ENCODE measurements around the gene EXT2. TPM values are rescaled to one million over a fixed set of nuclear protein-coding genes. Genes with fewer than 3 reads are reported as not detected.

The EXT2 gene
- total RNA-seq, 4 donors from 2014 or later, result 20.4 to 24.8 (median 23.1) TPM

DNA sequence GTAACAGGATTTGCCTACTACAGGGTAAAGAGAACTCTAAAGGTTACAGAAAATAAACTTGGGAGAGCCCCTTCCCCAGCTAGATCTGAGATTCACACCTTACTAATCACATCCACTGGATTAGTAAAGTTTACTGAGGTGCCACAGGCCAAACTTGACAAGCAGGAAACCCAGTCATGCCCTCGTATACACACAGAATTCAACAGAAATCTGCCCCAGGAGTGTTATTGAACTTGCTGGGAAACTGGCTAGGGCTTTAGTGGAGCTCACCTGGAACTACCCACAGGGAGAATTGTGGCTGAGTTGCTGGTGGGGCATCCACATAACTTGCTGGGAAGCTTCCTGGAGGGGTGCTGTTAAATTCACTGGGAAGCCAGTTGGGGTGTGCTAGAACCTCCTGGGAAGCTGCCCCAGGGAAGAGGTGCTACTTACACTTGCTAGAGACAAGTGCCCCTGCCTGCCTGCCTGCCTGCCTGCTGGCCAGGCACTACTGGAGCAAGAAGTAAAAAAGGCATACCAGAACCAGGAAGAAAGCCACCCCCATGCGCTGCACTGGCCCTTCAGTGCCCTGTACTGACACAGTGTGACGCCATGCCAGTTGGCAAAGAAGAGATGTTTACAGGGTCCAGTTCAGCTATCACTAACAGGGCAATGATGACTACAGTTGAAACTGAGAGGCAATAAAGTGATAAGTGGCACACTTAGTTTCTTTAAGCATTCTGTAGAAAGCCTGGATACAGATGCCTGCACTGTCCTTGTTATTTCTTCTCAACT lies 108.0 kb downstream of the EXT2 start:
- no peaks in the 10 kb centered on the region for H3K9me3 ChIP-seq
- H3K4me1 ChIP-seq, result peaks cover 25 to 36% of the 10 kb centered on the region in 2 donors
- H3K27ac ChIP-seq, result peak overlapping the region; percentile 42 to 71 (median 62)
- peaks cover 0 to 12% of the 10 kb centered on the region in 2 donors for H3K36me3 ChIP-seq
- TF ChIP-seq, protein P1, sequence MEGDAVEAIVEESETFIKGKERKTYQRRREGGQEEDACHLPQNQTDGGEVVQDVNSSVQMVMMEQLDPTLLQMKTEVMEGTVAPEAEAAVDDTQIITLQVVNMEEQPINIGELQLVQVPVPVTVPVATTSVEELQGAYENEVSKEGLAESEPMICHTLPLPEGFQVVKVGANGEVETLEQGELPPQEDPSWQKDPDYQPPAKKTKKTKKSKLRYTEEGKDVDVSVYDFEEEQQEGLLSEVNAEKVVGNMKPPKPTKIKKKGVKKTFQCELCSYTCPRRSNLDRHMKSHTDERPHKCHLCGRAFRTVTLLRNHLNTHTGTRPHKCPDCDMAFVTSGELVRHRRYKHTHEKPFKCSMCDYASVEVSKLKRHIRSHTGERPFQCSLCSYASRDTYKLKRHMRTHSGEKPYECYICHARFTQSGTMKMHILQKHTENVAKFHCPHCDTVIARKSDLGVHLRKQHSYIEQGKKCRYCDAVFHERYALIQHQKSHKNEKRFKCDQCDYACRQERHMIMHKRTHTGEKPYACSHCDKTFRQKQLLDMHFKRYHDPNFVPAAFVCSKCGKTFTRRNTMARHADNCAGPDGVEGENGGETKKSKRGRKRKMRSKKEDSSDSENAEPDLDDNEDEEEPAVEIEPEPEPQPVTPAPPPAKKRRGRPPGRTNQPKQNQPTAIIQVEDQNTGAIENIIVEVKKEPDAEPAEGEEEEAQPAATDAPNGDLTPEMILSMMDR (IDR thresholded peaks at IDR 0.05 in 4 of 5, conservative IDR thresholded peaks at IDR 0.05 in 1 of 5), result no peak
- TF ChIP-seq POLR2A (IDR thresholded peaks at IDR 0.05), result peak in 1 of 2 donors; percentile 42
- H3K4me3 ChIP-seq, result no peak overlapping the region
- in situ Hi-C loops (cut with MboI; ENCODE audit: low sequenced_read_pairs in 4 of 4), result no loop called here
- intact Hi-C loops (cut with DNase I; ENCODE audit: low total_unique reads), result loop anchor here (2.0 to 5.0 kb wide), 2 partner anchors 36 to 39 kb away; no protein-coding TSS in a partner anchor
- H3K27me3 ChIP-seq, result no peaks in the 10 kb centered on the region
- ATAC-seq (peak; percentile 95 to 96), DNase-seq (peak; percentile 67 to 78)

DNA sequence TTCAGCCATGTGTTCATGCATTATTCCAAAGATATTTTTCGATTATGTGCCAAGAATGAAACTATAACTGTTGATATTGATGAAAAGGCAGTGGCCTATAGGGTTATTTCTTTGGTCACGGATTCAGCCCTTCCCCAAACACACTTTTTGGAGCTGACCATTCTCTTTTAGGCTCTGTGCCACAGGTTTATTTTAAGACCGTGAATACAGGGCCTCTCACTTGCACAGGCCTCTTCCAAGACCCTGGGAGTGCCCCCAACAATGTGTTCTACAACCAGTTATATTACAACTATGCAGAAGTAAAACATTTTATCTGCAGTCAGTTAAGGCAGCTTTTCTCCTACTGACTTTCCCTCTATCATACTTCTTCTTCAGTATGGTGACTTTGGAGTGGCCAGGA lies 109.9 kb downstream of the EXT2 start:
- Histone ChIP-seq H3K27me3 (no peaks in the 10 kb centered on the region), H3K36me3 (peaks cover 0 to 9% of the 10 kb centered on the region in 2 donors), H3K4me1 (peaks cover 25 to 36% of the 10 kb centered on the region in 2 donors), H3K4me3 (no peak overlapping the region), H3K27ac (peak overlapping the region in 2 of 4 donors; percentile 5 to 66), H3K9me3 (no peaks in the 10 kb centered on the region)
- DNase-seq, result no peak
- no peak for ATAC-seq
- in situ Hi-C loops (cut with MboI; ENCODE audit: low sequenced_read_pairs in 4 of 4), result no loop called here
- intact Hi-C loops (cut with DNase I; ENCODE audit: low total_unique reads), result no loop called here
- TF ChIP-seq, protein P1 (IDR thresholded peaks at IDR 0.05 in 4 of 5, conservative IDR thresholded peaks at IDR 0.05 in 1 of 5), result no peak
- no peak for TF ChIP-seq POLR2A (IDR thresholded peaks at IDR 0.05)

DNA sequence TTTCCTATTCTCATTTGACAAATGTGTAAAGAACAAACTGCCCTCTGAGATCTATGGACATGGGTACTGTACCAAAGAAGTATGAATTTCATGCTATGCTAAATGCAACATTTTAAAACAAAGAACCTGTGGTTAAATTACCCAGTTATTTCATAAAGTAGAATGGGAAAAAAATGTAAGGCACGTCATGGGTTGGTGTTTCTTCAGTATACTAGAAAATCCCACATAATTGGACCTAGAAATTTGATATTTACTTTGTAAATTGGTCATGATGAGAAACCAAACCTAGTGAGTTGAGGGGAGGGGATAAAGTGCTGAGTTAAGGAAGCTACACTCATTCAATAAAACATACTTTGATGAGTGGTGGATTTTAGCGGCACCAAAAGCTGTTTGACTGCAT lies 110.4 kb downstream of the EXT2 start:
- Histone ChIP-seq H3K36me3 (peaks cover 0 to 9% of the 10 kb centered on the region in 2 donors), H3K27ac (no peak overlapping the region)
- intact Hi-C loops (cut with DNase I; ENCODE audit: low total_unique reads), result no loop called here

DNA sequence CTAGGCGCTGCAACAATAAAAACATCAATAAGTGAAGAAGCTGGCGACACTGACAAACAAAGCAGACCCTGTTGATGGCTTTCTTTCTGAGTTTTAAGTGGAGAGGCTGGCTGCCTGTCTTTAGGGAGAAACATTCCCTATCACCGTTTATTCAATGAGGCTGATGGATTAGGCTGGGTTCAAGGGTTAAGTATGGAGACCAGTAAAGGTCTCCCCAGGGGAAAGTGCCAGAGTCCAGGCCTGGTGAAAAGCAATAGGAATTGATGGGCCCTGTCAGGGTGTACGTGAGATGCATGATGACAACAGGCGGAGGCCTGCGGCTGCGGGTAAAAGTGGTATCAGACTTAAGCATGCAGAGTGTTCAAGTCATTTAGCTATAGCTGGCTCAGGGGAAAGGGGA lies 111.8 kb downstream of the EXT2 start:
- in situ Hi-C loops (cut with MboI; ENCODE audit: low sequenced_read_pairs in 4 of 4) (no loop called here), intact Hi-C loops (cut with DNase I; ENCODE audit: low total_unique reads) (no loop called here)
- Histone ChIP-seq H3K36me3 (peaks cover 0 to 9% of the 10 kb centered on the region in 2 donors), H3K27me3 (no peaks in the 10 kb centered on the region), H3K9me3 (no peaks in the 10 kb centered on the region), H3K27ac (no peak overlapping the region), H3K4me1 (peaks cover 25 to 36% of the 10 kb centered on the region in 2 donors), H3K4me3 (no peak overlapping the region)
- DNase-seq, result no peak
- TF ChIP-seq, protein P1 (IDR thresholded peaks at IDR 0.05 in 4 of 5, conservative IDR thresholded peaks at IDR 0.05 in 1 of 5), result no peak
- no peak for TF ChIP-seq POLR2A (IDR thresholded peaks at IDR 0.05)
- ATAC-seq, result no peak

More for the DNA sequence above, 110.4 kb downstream of the EXT2 start:
- H3K27me3 ChIP-seq, result no peaks in the 10 kb centered on the region
- no peak for DNase-seq
- in situ Hi-C loops (cut with MboI; ENCODE audit: low sequenced_read_pairs in 4 of 4), result no loop called here
- peaks cover 25 to 36% of the 10 kb centered on the region in 2 donors for H3K4me1 ChIP-seq
- no peak for ATAC-seq
- H3K9me3 ChIP-seq, result no peaks in the 10 kb centered on the region
- no peak for TF ChIP-seq POLR2A (IDR thresholded peaks at IDR 0.05)
- TF ChIP-seq, protein P1 (IDR thresholded peaks at IDR 0.05 in 4 of 5, conservative IDR thresholded peaks at IDR 0.05 in 1 of 5), result no peak
- H3K4me3 ChIP-seq, result no peak overlapping the region
